RWPE2 (cell line): ENCODE data around the gene ADGRB3.

Experiments
- ATAC-seq: fragments of 200-7000 bp; cut with Tn5 transposase; 3 replicates; pipeline ENCODE4 v1.9.1; 2021; ENCODE audit warnings: low read depth
- DNase-seq: peaks from one replicate; pipeline ENCODE4 v3.0.0-alpha.2; 2020; ENCODE audit warnings: low spot score
- H3K27ac ChIP-seq: fragments of 450-650 bp; 2 replicates; pipeline ENCODE4 v1.5.1; 2017; ENCODE audit warnings: mild to moderate bottlenecking; ENCODE audit not compliant: poor library complexity, severe bottlenecking
- H3K27me3 ChIP-seq: fragments of 250-450 bp; sonication (Bioruptor Pico); 2 replicates; pipeline ENCODE4 v1.5.1; 2021; ENCODE audit warnings: mild to moderate bottlenecking, moderate library complexity; ENCODE audit not compliant: insufficient read depth, poor library complexity, severe bottlenecking
- H3K36me3 ChIP-seq: fragments of 250-450 bp; sonication (Bioruptor Pico); 2 replicates; pipeline ENCODE4 v1.5.1; 2020; ENCODE audit warnings: low read depth, mild to moderate bottlenecking, moderate library complexity
- H3K4me1 ChIP-seq: fragments of 250-450 bp; sonication (Bioruptor Pico); 2 replicates; pipeline ENCODE4 v1.5.1; 2021; ENCODE audit warnings: mild to moderate bottlenecking, moderate library complexity; ENCODE audit not compliant: insufficient read depth, poor library complexity, severe bottlenecking
- H3K4me3 ChIP-seq: fragments of 250-450 bp; sonication (Bioruptor Pico); 2 replicates; pipeline ENCODE4 v1.5.1; 2021; ENCODE audit warnings: mild to moderate bottlenecking, moderate library complexity; ENCODE audit not compliant: severe bottlenecking
- H3K9me3 ChIP-seq: fragments of 250-450 bp; sonication (Bioruptor Pico); 2 replicates; pipeline ENCODE4 v1.5.1; 2021; ENCODE audit warnings: mild to moderate bottlenecking, moderate library complexity; ENCODE audit not compliant: severe bottlenecking
- CTCF ChIP-seq: fragments of 450-650 bp; IDR thresholded peaks from one replicate; pipeline ENCODE4 v1.5.1; 2017; ENCODE audit warnings: mild to moderate bottlenecking, moderate library complexity; ENCODE audit not compliant: poor library complexity, severe bottlenecking

Gene ADGRB3

GRCh38 chr6:69164564-69165229, 529.6 kb downstream of the ADGRB3 start:
- DNase-seq: no peak
- peak; percentile 46; the same call in 1 of the 3 replicates for ATAC-seq
- Histone ChIP-seq H3K9me3 (no peaks in the 10 kb centered on the region), H3K36me3 (no peaks in the 10 kb centered on the region), H3K27ac (no peak overlapping the region), H3K27me3 (peaks cover 6% of the 10 kb centered on the region), H3K4me1 (no peaks in the 10 kb centered on the region), H3K4me3 (no peak overlapping the region)
- no peak for TF ChIP-seq CTCF

GRCh38 chr6:69179681-69180080, 544.6 kb downstream of the ADGRB3 start:
- Histone ChIP-seq H3K36me3 (no peaks in the 10 kb centered on the region), H3K27ac (no peak overlapping the region), H3K27me3 (no peaks in the 10 kb centered on the region), H3K4me1 (no peaks in the 10 kb centered on the region), H3K9me3 (no peaks in the 10 kb centered on the region), H3K4me3 (no peak overlapping the region)
- TF ChIP-seq CTCF: no peak
- no peak for DNase-seq
- ATAC-seq: no peak; the same call in 2 of the 3 replicates

GRCh38 chr6:69180361-69181067, 545.4 kb downstream of the ADGRB3 start:
- Histone ChIP-seq H3K4me1 (no peaks in the 10 kb centered on the region), H3K27ac (no peak overlapping the region), H3K4me3 (no peak overlapping the region), H3K27me3 (no peaks in the 10 kb centered on the region), H3K9me3 (no peaks in the 10 kb centered on the region), H3K36me3 (no peaks in the 10 kb centered on the region)
- no peak for DNase-seq
- ATAC-seq: no peak
- TF ChIP-seq CTCF: no peak

GRCh38 chr6:69181964-69182363, 546.9 kb downstream of the ADGRB3 start:
- no peak for ATAC-seq
- no peaks in the 10 kb centered on the region for H3K9me3 ChIP-seq
- TF ChIP-seq CTCF: no peak

GRCh38 chr6:69185276-69185675, 550.2 kb downstream of the ADGRB3 start:
- H3K4me1 ChIP-seq: no peaks in the 10 kb centered on the region
- H3K4me3 ChIP-seq: no peak overlapping the region
- DNase-seq (no peak), ATAC-seq (no peak)
- peaks cover 2% of the 10 kb centered on the region for H3K9me3 ChIP-seq
- no peak overlapping the region for H3K27ac ChIP-seq
- no peaks in the 10 kb centered on the region for H3K36me3 ChIP-seq
- no peak for TF ChIP-seq CTCF
- H3K27me3 ChIP-seq: no peaks in the 10 kb centered on the region

More at GRCh38 chr6:69181964-69182363, 546.9 kb downstream of the ADGRB3 start:
- DNase-seq: no peak
- Histone ChIP-seq H3K4me1 (no peaks in the 10 kb centered on the region), H3K27ac (no peak overlapping the region), H3K36me3 (no peaks in the 10 kb centered on the region), H3K4me3 (no peak overlapping the region), H3K27me3 (no peaks in the 10 kb centered on the region)
